ENCODE results near the gene CFP. TPM values are rescaled to one million over a fixed set of nuclear protein-coding genes. Genes with fewer than 3 reads are reported as not detected.
A peak's percentile ranks its signal among the peaks of the same experiment; 100 is the strongest.

Gene CFP
- total and polyA plus RNA-seq, 3 donors from 2014 or later: 1.9 to 4.4 (median 2.8) TPM

GRCh38 chrX:47651043-47651905, 21.5 kb upstream of the CFP start:
- Histone ChIP-seq H3K36me3 (ENCODE audit: low read depth, missing control alignments) (no peaks in the 10 kb centered on the region), H3K4me3 (peak overlapping the region; percentile 15 to 77), H3K27me3 (no peaks in the 10 kb centered on the region), H3K27ac (peak overlapping the region; percentile 52 to 80), H3K9me3 (no peaks in the 10 kb centered on the region), H3K4me1 (peaks cover 3% of the 10 kb centered on the region)
- WGBS, 2 donors: 10 to 16% methylated on average over 13 to 19 of the region's 19 CpGs
- TF ChIP-seq CTCF (IDR thresholded peaks at IDR 0.05) (no peak), POLR2A (IDR thresholded peaks at IDR 0.05) (no peak)
- intact Hi-C loops (cut with DNase I; ENCODE audit: low total_unique reads): no loop called here
- DNase-seq: no peak

GRCh38 chrX:47650164-47651042, 20.7 kb upstream of the CFP start, which contains the start of gene ELK1:
TSS of gene ELK1 (minus strand) at chrX:47650563. CDS start at chrX:47641441, 9,122 bp downstream.
- Histone ChIP-seq H3K36me3 (ENCODE audit: low read depth, missing control alignments) (no peaks in the 10 kb centered on the region), H3K4me1 (peaks cover 3% of the 10 kb centered on the region), H3K9me3 (no peaks in the 10 kb centered on the region), H3K27me3 (no peaks in the 10 kb centered on the region), H3K4me3 (peak within 1 kb of the TSS; percentile 66 to 77), H3K27ac (peak within 1 kb of the TSS; percentile 85 to 93)
- intact Hi-C loops (cut with DNase I; ENCODE audit: low total_unique reads): no loop called here
- 0 to 1% methylated on average over 5 to 34 of the region's 65 CpGs for WGBS, 2 donors
- TF ChIP-seq POLR2A (IDR thresholded peaks at IDR 0.05) (no peak), CTCF (IDR thresholded peaks at IDR 0.05) (no peak)
- DNase-seq: peak; percentile 98

GRCh38 chrX:47649781-47650163, 20.0 kb upstream of the CFP start:
- peaks cover 3% of the 10 kb centered on the region for H3K4me1 ChIP-seq
- intact Hi-C loops (cut with DNase I; ENCODE audit: low total_unique reads): no loop called here

GRCh38 chrX:47649271-47649670, 19.5 kb upstream of the CFP start:
- no peak for DNase-seq
- TF ChIP-seq CTCF (IDR thresholded peaks at IDR 0.05): no peak
- no peak for TF ChIP-seq POLR2A (IDR thresholded peaks at IDR 0.05)
- intact Hi-C loops (cut with DNase I; ENCODE audit: low total_unique reads): no loop called here
- no peaks in the 10 kb centered on the region for H3K27me3 ChIP-seq
- H3K9me3 ChIP-seq: no peaks in the 10 kb centered on the region
- H3K4me3 ChIP-seq: peak overlapping the region; percentile 66 to 77
- 0 to 6% methylated on average over 5 to 8 of the region's 8 CpGs for WGBS, 2 donors
- peak overlapping the region; percentile 85 to 93 for H3K27ac ChIP-seq
- no peaks in the 10 kb centered on the region for H3K36me3 ChIP-seq (ENCODE audit: low read depth, missing control alignments)
- H3K4me1 ChIP-seq: peaks cover 3% of the 10 kb centered on the region

More at GRCh38 chrX:47649781-47650163, 20.0 kb upstream of the CFP start:
- H3K9me3 ChIP-seq: no peaks in the 10 kb centered on the region
- H3K27ac ChIP-seq: peak overlapping the region; percentile 85 to 93
- 0 to 1% methylated on average over 4 to 11 of the region's 11 CpGs for WGBS, 2 donors
- TF ChIP-seq CTCF (IDR thresholded peaks at IDR 0.05) (no peak), POLR2A (IDR thresholded peaks at IDR 0.05) (no peak)
- peak overlapping the region; percentile 66 to 77 for H3K4me3 ChIP-seq
- H3K27me3 ChIP-seq: no peaks in the 10 kb centered on the region
- H3K36me3 ChIP-seq (ENCODE audit: low read depth, missing control alignments): no peaks in the 10 kb centered on the region
- DNase-seq: no peak
